HEK293 (cell line): ENCODE measurements around the gene CDC37.

Source experiments
- FEZF1 ChIP-seq: fragments of 450-650 bp; formaldehyde crosslinking; IDR thresholded peaks from 2 replicates; pipeline ENCODE4 v1.5.1; 2016; ENCODE audit warnings: missing biosample characterization, missing genetic modification characterization
- KLF7 ChIP-seq: fragments of 450-650 bp; formaldehyde crosslinking; IDR thresholded peaks from 2 replicates; pipeline ENCODE4 v1.5.1; 2016; ENCODE audit warnings: missing biosample characterization, missing genetic modification characterization, borderline replicate concordance
- OVOL3 ChIP-seq: fragments of 450-650 bp; formaldehyde crosslinking; IDR thresholded peaks from 2 replicates; pipeline ENCODE4 v1.5.1; 2016; ENCODE audit warnings: missing biosample characterization, missing genetic modification characterization
- REPIN1 ChIP-seq: fragments of 450-650 bp; formaldehyde crosslinking; IDR thresholded peaks from 2 replicates; pipeline ENCODE4 v1.5.1; 2017; ENCODE audit warnings: missing biosample characterization, missing genetic modification characterization, low read depth
- ZBTB26 ChIP-seq: fragments of 450-650 bp; formaldehyde crosslinking; optimal IDR thresholded peaks from 2 replicates; pipeline ENCODE3; 2016; ENCODE audit warnings: missing biosample characterization, mild to moderate bottlenecking, missing genetic modification characterization
- ZIC2 ChIP-seq: fragments of 450-650 bp; formaldehyde crosslinking; IDR thresholded peaks from 2 replicates; pipeline ENCODE4 v1.5.1; 2016; ENCODE audit warnings: missing biosample characterization, missing genetic modification characterization
- ZNF146 ChIP-seq: fragments of 450-650 bp; formaldehyde crosslinking; IDR thresholded peaks from 2 replicates; pipeline ENCODE4 v1.5.1; 2016; ENCODE audit warnings: missing biosample characterization, missing genetic modification characterization
- ZNF157 ChIP-seq: fragments of 450-650 bp; formaldehyde crosslinking; IDR thresholded peaks from 2 replicates; pipeline ENCODE4 v1.5.1; 2016; ENCODE audit warnings: missing biosample characterization, missing genetic modification characterization
- ZNF341 ChIP-seq: fragments of 450-650 bp; formaldehyde crosslinking; IDR thresholded peaks from 2 replicates; pipeline ENCODE4; 2016; ENCODE audit warnings: low read depth, missing biosample characterization, missing genetic modification characterization
- ZNF48 ChIP-seq: fragments of 450-650 bp; formaldehyde crosslinking; IDR thresholded peaks from 2 replicates; pipeline ENCODE4 v1.5.1; 2016; ENCODE audit warnings: missing biosample characterization, missing genetic modification characterization
- ZNF529 ChIP-seq: fragments of 450-650 bp; formaldehyde crosslinking; IDR thresholded peaks from 2 replicates; pipeline ENCODE4 v1.5.1; 2017; ENCODE audit warnings: missing genetic modification characterization, missing biosample characterization; ENCODE audit not compliant: insufficient replicate concordance
- ZNF677 ChIP-seq: fragments of 450-650 bp; IDR thresholded peaks from 2 replicates; pipeline ENCODE4 v1.5.0; 2018; ENCODE audit warnings: missing biosample characterization, mild to moderate bottlenecking, missing genetic modification characterization, moderate library complexity
- ZNF843 ChIP-seq: fragments of 450-650 bp; formaldehyde crosslinking; IDR thresholded peaks from 2 replicates; pipeline ENCODE4 v1.5.1; 2016; ENCODE audit warnings: missing biosample characterization, missing genetic modification characterization
- TF ChIP-seq, protein P1 (sequence below): fragments of 450-650 bp; formaldehyde crosslinking; IDR thresholded peaks from 2 replicates; pipeline ENCODE4 v1.5.1; 2016; ENCODE audit warnings: missing biosample characterization, missing genetic modification characterization
- TF ChIP-seq, protein P2 (sequence below): fragments of 450-650 bp; formaldehyde crosslinking; IDR thresholded peaks from 2 replicates; pipeline ENCODE4 v1.5.1; 2016; ENCODE audit warnings: missing biosample characterization, missing genetic modification characterization
- TF ChIP-seq, protein P3 (sequence below): fragments of 450-650 bp; formaldehyde crosslinking; IDR thresholded peaks from 2 replicates; pipeline ENCODE4 v1.5.0; 2017; ENCODE audit warnings: missing biosample characterization, missing genetic modification characterization, borderline replicate concordance
- TF ChIP-seq, protein P4 (sequence below): IDR thresholded peaks from 2 replicates; pipeline ENCODE4 v1.6.1; 2011; ENCODE audit warnings: mild to moderate bottlenecking, low read depth, low read length, borderline replicate concordance
- TF ChIP-seq, protein P5 (sequence below): fragments of 450-650 bp; formaldehyde crosslinking; IDR thresholded peaks from 2 replicates; pipeline ENCODE4 v1.5.1; 2016; ENCODE audit warnings: missing biosample characterization, missing genetic modification characterization

CDC37 gene

DNA sequence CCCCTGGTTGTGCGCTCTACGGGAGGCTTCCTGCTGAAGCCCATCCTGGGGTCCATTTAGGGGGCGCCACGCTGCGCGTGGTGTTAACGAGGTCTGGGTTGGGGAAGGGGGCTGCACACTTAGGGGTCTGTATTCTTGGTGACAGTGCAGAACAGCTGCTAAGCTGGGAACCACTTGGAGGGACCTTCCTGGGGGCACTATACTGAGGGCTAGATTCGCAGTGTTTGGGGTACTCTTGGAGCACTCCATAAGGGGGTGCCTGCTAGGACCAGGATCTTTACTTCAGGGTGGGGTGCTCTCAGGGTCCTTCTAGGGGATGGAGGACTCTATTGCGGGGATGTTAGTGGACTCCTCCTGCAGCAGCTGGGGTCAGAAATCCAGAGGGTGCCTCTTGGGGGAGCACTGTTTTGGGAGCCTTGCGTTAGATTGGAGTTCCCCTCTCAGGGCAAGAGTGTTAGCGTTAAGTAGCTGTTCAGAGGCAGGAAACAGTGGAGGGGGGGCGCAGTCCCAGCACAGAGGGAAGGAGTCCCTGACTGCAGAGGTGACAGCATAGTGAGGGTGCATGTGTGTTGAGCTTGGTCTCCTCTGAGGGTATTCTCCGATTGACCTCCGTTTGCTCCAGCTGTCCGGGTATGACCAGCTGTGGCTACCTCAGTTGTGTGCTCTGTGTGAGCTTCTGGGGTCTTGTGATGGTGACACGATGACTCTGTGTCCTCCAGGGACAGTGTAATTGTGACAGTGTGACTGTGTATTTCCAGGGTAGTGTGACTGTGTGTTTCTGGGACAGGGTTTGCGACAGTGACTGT, 18.1 kb upstream of the CDC37 start (continued):
- TF ChIP-seq REPIN1 (tag by site-specific recombination) (no peak), ZIC2 (tag by site-specific recombination) (peak; percentile 51), ZNF146 (no peak), ZNF677 (tag by site-specific recombination) (no peak), KLF7 (tag by site-specific recombination) (0 out of 2 replicates have a peak, but pooled peaks have one; percentile 21), ZNF843 (tag by site-specific recombination) (no peak), FEZF1 (tag by site-specific recombination) (no peak), ZNF157 (tag by site-specific recombination) (no peak), ZNF529 (tag by site-specific recombination) (no peak), ZBTB26 (tag by site-specific recombination) (no peak), ZNF48 (no peak), OVOL3 (tag by site-specific recombination) (no peak), ZNF341 (tag by site-specific recombination) (no peak)
- TF ChIP-seq, protein P1, sequence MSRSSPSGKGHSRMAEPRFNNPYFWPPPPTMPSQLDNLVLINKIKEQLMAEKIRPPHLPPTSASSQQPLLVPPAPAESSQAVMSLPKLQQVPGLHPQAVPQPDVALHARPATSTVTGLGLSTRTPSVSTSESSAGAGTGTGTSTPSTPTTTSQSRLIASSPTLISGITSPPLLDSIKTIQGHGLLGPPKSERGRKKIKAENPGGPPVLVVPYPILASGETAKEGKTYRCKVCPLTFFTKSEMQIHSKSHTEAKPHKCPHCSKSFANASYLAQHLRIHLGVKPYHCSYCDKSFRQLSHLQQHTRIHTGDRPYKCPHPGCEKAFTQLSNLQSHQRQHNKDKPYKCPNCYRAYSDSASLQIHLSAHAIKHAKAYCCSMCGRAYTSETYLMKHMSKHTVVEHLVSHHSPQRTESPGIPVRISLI (tag by site-specific recombination) = no peak
- TF ChIP-seq, protein P2, sequence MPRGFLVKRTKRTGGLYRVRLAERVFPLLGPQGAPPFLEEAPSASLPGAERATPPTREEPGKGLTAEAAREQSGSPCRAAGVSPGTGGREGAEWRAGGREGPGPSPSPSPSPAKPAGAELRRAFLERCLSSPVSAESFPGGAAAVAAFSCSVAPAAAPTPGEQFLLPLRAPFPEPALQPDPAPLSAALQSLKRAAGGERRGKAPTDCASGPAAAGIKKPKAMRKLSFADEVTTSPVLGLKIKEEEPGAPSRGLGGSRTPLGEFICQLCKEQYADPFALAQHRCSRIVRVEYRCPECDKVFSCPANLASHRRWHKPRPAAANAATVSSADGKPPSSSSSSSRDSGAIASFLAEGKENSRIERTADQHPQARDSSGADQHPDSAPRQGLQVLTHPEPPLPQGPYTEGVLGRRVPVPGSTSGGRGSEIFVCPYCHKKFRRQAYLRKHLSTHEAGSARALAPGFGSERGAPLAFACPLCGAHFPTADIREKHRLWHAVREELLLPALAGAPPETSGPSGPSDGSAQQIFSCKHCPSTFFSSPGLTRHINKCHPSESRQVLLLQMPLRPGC (tag by site-specific recombination) = no peak
- TF ChIP-seq, protein P3, sequence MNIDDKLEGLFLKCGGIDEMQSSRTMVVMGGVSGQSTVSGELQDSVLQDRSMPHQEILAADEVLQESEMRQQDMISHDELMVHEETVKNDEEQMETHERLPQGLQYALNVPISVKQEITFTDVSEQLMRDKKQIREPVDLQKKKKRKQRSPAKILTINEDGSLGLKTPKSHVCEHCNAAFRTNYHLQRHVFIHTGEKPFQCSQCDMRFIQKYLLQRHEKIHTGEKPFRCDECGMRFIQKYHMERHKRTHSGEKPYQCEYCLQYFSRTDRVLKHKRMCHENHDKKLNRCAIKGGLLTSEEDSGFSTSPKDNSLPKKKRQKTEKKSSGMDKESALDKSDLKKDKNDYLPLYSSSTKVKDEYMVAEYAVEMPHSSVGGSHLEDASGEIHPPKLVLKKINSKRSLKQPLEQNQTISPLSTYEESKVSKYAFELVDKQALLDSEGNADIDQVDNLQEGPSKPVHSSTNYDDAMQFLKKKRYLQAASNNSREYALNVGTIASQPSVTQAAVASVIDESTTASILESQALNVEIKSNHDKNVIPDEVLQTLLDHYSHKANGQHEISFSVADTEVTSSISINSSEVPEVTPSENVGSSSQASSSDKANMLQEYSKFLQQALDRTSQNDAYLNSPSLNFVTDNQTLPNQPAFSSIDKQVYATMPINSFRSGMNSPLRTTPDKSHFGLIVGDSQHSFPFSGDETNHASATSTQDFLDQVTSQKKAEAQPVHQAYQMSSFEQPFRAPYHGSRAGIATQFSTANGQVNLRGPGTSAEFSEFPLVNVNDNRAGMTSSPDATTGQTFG (tag by site-specific recombination) = no peak
- TF ChIP-seq, protein P4, sequence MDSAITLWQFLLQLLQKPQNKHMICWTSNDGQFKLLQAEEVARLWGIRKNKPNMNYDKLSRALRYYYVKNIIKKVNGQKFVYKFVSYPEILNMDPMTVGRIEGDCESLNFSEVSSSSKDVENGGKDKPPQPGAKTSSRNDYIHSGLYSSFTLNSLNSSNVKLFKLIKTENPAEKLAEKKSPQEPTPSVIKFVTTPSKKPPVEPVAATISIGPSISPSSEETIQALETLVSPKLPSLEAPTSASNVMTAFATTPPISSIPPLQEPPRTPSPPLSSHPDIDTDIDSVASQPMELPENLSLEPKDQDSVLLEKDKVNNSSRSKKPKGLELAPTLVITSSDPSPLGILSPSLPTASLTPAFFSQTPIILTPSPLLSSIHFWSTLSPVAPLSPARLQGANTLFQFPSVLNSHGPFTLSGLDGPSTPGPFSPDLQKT = no peak
- TF ChIP-seq, protein P5, sequence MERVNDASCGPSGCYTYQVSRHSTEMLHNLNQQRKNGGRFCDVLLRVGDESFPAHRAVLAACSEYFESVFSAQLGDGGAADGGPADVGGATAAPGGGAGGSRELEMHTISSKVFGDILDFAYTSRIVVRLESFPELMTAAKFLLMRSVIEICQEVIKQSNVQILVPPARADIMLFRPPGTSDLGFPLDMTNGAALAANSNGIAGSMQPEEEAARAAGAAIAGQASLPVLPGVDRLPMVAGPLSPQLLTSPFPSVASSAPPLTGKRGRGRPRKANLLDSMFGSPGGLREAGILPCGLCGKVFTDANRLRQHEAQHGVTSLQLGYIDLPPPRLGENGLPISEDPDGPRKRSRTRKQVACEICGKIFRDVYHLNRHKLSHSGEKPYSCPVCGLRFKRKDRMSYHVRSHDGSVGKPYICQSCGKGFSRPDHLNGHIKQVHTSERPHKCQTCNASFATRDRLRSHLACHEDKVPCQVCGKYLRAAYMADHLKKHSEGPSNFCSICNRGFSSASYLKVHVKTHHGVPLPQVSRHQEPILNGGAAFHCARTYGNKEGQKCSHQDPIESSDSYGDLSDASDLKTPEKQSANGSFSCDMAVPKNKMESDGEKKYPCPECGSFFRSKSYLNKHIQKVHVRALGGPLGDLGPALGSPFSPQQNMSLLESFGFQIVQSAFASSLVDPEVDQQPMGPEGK (tag by site-specific recombination) = 0 out of 2 replicates have a peak, but pooled peaks have one; percentile 9
- TF ChIP-seq, all 188 proteins: peak for 5
